HG03457 (cell line): ENCODE measurements around the gene GRID2.

Experiments
- ATAC-seq: cut with Tn5 transposase; IDR thresholded peaks from one replicate; pipeline ENCODE4 v1.9.1; 2021; ENCODE audit warnings: moderate number of reproducible peaks; ENCODE audit not compliant: unreplicated experiment

GRID2 gene

DNA sequence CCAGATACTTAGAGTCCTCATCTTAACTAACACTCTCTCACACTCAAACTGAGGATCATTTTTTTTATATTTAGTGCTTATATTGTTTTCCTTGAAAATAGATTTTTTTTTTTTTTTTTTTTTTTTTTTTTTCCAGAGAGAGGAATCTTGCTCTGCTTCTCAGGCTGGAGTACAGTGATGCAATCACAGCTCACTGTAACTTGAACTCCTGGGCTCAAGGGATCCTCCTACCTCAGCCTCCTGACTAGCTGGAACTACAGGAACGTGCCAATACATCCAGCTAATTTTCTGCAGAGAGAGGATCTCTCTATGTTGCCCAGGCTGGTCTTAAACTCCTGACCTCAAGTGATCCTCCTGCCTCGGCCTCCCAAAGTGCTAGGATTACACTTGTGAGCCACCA, 874.5 kb downstream of the GRID2 start:
- no peak for ATAC-seq

- no peak for ATAC-seq
Measured at GRCh38 chr4:93179044-93179443, 875.3 kb downstream of the GRID2 start.

- ATAC-seq = no peak
Measured at GRCh38 chr4:93182722-93183121, 879.0 kb downstream of the GRID2 start.

DNA sequence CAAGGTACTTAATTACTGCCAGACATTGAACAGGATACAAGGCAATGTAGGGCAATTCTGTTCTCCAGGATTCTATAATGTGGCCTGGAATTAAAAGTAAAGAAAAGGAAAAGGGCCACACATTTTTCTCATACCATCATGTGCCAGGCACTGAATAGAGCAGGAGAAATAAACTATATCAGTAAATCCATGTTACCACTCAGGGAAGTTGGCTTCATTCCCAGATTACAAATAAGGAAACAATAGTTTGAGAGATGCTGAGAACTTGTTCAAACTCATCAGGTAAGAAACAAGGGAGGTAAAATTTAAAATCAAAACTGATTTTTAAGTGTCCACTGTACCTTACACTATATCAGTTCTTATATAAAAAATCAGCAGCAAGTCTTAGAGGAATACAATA, 879.8 kb downstream of the GRID2 start:
- ATAC-seq = no peak

DNA sequence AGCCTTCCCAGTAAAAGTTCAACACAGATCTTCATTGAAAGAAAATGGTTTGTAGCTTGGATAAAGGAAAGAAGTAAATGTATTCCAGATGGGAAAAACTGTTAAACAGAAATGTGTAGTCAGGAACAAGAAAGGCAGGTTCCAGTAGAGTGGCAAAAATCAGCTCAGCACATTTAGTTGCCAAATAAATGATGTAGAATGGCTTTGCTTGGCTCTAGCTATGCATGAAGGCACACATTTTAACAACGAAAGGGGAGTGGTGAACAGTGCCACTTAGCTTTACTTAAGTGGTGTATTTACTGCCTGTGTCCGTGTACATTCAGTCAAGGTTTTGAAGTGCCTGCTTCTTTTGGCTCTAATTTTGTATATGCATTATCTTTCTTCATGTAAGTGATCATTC, 880.3 kb downstream of the GRID2 start:
- no peak for ATAC-seq

GRCh38 chr4:93186846-93187245, 883.1 kb downstream of the GRID2 start:
- no peak for ATAC-seq

DNA sequence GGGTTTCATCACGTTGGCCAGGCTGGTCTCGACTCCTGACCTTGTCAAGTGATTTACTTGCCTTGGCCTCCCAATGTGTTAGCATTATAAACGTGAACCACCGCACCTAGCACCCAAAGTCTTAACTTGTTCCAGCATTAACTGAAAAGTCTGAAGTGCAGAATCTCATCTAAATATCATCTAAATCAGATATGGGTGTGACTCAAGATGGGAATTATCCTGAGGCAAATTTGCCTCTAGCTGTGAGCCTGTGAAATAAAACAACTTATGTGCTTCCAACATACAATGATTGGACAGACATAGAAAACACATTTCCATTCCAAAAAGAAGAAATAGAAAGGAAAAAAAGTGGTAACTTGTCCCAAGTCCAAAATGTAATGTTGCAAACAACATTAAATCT, 883.7 kb downstream of the GRID2 start:
- no peak for ATAC-seq

DNA sequence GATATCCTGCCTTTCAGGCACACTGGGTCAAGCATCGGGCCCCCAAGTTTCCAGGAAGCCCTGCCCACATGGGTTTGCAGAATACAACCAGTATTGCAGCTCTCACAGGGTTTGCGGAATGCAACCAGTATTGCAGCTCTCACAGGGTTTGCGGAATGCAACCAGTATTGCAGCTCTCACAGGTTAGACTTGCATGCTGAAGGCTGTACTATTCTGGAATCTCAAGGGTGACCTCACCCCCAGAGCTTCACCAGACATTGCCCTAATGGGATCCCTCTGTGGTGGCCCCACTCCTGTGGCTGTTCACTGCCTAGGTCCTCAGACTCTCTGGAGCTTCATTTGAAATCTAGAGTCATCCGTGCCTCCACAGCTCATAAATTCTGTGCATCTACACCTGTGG, 884.1 kb downstream of the GRID2 start:
- no peak for ATAC-seq

DNA sequence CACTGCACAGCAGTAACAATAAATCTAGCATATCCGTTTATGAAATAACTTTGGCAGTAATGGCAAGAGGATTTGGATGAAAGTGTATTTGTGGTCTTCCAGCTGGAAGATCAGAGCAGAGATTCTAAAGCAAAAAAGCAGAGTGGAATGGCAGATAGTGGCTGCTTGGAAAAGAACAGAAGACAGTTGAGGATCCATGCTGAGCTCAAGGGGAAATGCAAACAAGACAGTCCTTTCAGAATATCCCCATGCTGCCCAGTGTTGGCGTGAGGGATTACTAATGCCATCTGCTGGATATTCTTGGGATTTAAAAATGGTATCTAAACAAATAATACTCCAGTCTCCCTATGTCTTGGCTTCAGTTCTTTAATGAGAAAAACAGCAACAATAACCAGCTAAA, 895.7 kb downstream of the GRID2 start:
- ATAC-seq = no peak

GRCh38 chr4:93201471-93202096, 897.8 kb downstream of the GRID2 start:
- no peak for ATAC-seq

- no peak for ATAC-seq
Measured at GRCh38 chr4:93203708-93204107, 899.9 kb downstream of the GRID2 start.

DNA sequence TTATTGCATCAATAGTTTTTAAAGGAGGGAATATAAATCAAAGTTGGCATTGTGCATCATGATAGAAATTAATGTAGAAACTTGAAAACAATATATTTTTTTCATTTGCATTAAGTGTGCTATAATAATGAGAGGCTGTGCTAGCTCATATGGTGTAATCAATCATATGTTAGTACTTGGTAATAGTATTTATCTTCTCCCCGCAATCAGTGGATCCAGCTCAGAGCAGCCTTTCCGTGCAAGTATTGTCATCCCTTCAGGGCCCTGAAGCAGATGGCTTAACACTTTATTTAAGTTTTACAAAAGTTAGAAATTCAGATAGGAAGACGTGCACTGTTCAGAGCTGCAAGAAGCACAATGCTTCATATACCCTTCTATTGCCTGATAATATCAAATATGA, 908.5 kb downstream of the GRID2 start:
- ATAC-seq = no peak

GRCh38 chr4:93216646-93217045, 912.9 kb downstream of the GRID2 start:
- ATAC-seq = no peak

GRCh38 chr4:93217431-93217830, 913.7 kb downstream of the GRID2 start:
- ATAC-seq = no peak

DNA sequence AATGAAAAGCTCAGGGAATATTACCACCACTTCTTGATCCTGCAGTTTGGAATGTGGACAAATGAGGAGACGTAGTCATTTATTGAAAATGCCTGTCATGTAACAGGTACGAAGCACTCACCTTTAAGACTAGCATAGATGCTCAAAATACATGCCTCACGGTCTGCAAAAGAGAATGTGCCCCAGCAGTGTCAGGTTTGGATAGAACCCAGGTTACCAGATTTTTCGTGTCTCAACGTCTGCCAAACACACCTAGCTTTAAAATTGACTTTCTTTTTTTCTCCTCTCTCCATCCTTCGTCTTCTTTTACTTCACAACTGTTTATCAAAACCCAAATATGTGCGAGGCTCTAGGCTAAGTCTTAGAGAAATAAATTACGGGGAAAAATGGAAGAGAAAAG, 918.0 kb downstream of the GRID2 start:
- no peak for ATAC-seq

GRCh38 chr4:93228021-93228420, 924.3 kb downstream of the GRID2 start:
- ATAC-seq = no peak

GRCh38 chr4:93232883-93233282, 929.1 kb downstream of the GRID2 start:
- no peak for ATAC-seq

- no peak for ATAC-seq
Measured at GRCh38 chr4:93237521-93237920, 933.8 kb downstream of the GRID2 start.

GRCh38 chr4:93243262-93243661, 939.5 kb downstream of the GRID2 start:
- ATAC-seq = no peak

DNA sequence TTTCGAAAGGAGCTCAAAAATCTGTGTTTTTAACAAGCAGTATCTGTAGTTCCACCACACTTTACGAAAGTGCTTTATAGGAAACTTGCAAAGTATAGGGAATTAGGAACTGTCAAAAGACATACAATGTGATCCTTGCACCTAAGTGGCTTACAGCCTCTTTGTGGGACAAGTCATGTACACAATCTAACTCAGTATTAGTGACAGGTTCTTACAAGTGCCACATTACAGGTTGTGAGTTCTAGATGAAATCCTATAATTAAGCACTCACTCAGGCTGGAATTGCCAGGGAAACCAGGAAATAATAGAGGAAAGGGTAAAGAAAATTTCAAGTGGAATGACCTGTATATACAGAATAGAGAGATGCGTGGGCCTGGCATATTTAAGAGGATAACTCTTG, 957.4 kb downstream of the GRID2 start:
- ATAC-seq = no peak

GRCh38 chr4:93263166-93263565, 959.4 kb downstream of the GRID2 start:
- no peak for ATAC-seq

- ATAC-seq = no peak
Measured at GRCh38 chr4:93267747-93268146, 964.0 kb downstream of the GRID2 start.

DNA sequence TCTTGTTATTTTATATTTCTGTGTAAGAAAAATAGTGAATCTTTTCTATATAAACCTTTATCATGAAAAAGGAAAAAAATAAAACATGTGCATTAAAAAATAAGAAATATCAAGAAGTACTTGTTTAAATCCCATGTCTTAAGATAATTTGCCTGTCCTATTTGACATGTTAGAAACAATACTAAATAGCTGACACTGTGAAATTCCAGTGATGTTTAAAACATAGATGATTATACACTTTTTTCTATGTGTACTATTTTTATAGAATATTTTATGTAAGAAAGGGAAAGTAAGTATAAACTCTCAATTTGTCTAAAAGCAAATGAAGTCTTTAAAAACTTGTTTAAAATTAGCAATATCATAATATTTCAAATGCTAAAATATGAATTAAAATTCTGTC, 981.6 kb downstream of the GRID2 start:
- ATAC-seq = no peak

GRCh38 chr4:93289241-93289640, 985.5 kb downstream of the GRID2 start:
- ATAC-seq = no peak
